ENCODE results near the gene ALCAM.

DNA sequence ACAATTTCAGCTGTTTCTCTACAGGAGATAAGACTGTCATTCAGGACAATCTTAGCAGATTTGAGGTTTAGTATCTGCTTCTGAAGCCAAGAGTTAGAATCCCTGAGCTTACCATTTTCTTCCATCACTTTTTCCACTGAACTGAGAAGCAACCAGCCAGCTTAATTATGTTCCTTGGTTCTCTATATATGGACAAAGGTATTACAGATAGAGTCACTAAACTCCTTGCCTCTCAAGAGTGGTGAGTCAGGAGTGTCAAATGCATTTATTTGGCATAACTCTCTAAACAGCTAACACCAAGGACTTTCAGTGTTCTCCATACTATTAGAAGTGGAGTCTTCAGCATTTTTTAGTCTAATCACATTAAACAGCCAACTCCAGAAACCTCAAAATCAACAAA is 239.3 kb downstream of the ALCAM start:
- TF ChIP-seq, protein P1, sequence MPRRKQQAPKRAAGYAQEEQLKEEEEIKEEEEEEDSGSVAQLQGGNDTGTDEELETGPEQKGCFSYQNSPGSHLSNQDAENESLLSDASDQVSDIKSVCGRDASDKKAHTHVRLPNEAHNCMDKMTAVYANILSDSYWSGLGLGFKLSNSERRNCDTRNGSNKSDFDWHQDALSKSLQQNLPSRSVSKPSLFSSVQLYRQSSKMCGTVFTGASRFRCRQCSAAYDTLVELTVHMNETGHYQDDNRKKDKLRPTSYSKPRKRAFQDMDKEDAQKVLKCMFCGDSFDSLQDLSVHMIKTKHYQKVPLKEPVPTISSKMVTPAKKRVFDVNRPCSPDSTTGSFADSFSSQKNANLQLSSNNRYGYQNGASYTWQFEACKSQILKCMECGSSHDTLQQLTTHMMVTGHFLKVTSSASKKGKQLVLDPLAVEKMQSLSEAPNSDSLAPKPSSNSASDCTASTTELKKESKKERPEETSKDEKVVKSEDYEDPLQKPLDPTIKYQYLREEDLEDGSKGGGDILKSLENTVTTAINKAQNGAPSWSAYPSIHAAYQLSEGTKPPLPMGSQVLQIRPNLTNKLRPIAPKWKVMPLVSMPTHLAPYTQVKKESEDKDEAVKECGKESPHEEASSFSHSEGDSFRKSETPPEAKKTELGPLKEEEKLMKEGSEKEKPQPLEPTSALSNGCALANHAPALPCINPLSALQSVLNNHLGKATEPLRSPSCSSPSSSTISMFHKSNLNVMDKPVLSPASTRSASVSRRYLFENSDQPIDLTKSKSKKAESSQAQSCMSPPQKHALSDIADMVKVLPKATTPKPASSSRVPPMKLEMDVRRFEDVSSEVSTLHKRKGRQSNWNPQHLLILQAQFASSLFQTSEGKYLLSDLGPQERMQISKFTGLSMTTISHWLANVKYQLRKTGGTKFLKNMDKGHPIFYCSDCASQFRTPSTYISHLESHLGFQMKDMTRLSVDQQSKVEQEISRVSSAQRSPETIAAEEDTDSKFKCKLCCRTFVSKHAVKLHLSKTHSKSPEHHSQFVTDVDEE (CRISPR knock-in tag; IDR thresholded peaks at IDR 0.05), result no peak
- TF ChIP-seq ZC3H10 (CRISPR knock-in tag; IDR thresholded peaks at IDR 0.05) (no peak), TCF4 (CRISPR knock-in tag; IDR thresholded peaks at IDR 0.05; ENCODE audit: borderline replicate concordance) (no peak), RARB (CRISPR knock-in tag; IDR thresholded peaks at IDR 0.05) (no peak), BACH2 (CRISPR knock-in tag; IDR thresholded peaks at IDR 0.05; ENCODE audit: borderline replicate concordance) (no peak), PPARA (CRISPR knock-in tag; IDR thresholded peaks at IDR 0.05; ENCODE audit: borderline replicate concordance) (no peak), ESRRG (CRISPR knock-in tag; IDR thresholded peaks at IDR 0.05) (no peak), ZNF8 (CRISPR knock-in tag; IDR thresholded peaks at IDR 0.05) (no peak), ZFP3 (CRISPR knock-in tag; IDR thresholded peaks at IDR 0.05) (no peak)
- TF ChIP-seq, protein P2, sequence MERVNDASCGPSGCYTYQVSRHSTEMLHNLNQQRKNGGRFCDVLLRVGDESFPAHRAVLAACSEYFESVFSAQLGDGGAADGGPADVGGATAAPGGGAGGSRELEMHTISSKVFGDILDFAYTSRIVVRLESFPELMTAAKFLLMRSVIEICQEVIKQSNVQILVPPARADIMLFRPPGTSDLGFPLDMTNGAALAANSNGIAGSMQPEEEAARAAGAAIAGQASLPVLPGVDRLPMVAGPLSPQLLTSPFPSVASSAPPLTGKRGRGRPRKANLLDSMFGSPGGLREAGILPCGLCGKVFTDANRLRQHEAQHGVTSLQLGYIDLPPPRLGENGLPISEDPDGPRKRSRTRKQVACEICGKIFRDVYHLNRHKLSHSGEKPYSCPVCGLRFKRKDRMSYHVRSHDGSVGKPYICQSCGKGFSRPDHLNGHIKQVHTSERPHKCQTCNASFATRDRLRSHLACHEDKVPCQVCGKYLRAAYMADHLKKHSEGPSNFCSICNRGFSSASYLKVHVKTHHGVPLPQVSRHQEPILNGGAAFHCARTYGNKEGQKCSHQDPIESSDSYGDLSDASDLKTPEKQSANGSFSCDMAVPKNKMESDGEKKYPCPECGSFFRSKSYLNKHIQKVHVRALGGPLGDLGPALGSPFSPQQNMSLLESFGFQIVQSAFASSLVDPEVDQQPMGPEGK (CRISPR knock-in tag; IDR thresholded peaks at IDR 0.05; ENCODE audit: borderline replicate concordance), result no peak

Data from SK-N-SH treated with all-trans-retinoic acid at 6 μM for 48 hours (cell line).